ENCODE results near the gene DGKH.
"Not testable (repeated sequence)": the region's sequence is repeated elsewhere in the genome, so short reads cannot be mapped to it uniquely, and the experiment has no call there.

Gene DGKH

DNA sequence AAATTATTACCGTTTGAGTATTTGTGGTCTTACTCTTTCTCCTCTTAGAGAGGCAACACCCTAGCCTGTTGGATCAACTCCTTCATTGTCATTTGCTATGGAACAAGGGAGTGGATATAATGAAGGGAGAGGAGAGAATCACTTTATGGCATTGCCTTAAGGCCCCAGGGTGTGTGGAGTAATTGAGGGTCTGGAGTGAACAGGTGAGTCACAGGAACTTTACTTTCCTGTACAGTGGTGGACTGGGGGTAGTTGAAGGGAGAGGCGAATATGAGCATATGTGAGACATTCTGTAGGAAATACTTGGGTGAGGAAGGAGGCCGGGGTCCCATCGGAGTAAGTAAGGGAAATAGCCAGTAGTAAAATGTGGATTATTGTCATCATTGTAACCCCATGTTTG is 17.0 kb downstream of the DGKH start:
- Histone ChIP-seq H3K4me3 (ENCODE audit: low read depth, low read length, poor library complexity, severe bottlenecking) (no peak overlapping the region), H3K4me1 (ENCODE audit: insufficient read depth, low read length, severe bottlenecking) (no peaks in the 10 kb centered on the region), H3F3A (ENCODE audit: insufficient read depth, low read length) (no peaks in the 10 kb centered on the region), H3K36me3 (ENCODE audit: insufficient read depth, low read length) (peaks cover 4% of the 10 kb centered on the region; the same call in 1 of the 2 replicates), H3K9ac (ENCODE audit: low read length) (no peak overlapping the region), H3K27ac (ENCODE audit: low read depth, low read length, poor library complexity, severe bottlenecking) (no peak overlapping the region), H4K20me1 (ENCODE audit: insufficient read depth, low read length) (no peaks in the 10 kb centered on the region), H3K79me2 (ENCODE audit: insufficient read depth, low read length) (no peaks in the 10 kb centered on the region), H3K9me3 (ENCODE audit: low read length) (no peaks in the 10 kb centered on the region), H3K9me2 (ENCODE audit: low read depth, low read length) (no peaks in the 10 kb centered on the region), H3K4me2 (ENCODE audit: low read length) (no peak overlapping the region), H2AFZ (ENCODE audit: low read length) (no peak overlapping the region), H3K27me3 (ENCODE audit: insufficient read depth, low read length) (no peaks in the 10 kb centered on the region)
- TF ChIP-seq EZH2 (IDR thresholded peaks at IDR 0.05; ENCODE audit: borderline replicate concordance, low read length) = no peak
- TF ChIP-seq, protein P1, sequence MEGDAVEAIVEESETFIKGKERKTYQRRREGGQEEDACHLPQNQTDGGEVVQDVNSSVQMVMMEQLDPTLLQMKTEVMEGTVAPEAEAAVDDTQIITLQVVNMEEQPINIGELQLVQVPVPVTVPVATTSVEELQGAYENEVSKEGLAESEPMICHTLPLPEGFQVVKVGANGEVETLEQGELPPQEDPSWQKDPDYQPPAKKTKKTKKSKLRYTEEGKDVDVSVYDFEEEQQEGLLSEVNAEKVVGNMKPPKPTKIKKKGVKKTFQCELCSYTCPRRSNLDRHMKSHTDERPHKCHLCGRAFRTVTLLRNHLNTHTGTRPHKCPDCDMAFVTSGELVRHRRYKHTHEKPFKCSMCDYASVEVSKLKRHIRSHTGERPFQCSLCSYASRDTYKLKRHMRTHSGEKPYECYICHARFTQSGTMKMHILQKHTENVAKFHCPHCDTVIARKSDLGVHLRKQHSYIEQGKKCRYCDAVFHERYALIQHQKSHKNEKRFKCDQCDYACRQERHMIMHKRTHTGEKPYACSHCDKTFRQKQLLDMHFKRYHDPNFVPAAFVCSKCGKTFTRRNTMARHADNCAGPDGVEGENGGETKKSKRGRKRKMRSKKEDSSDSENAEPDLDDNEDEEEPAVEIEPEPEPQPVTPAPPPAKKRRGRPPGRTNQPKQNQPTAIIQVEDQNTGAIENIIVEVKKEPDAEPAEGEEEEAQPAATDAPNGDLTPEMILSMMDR (IDR thresholded peaks at IDR 0.05; ENCODE audit: low read length) = no peak

DNA sequence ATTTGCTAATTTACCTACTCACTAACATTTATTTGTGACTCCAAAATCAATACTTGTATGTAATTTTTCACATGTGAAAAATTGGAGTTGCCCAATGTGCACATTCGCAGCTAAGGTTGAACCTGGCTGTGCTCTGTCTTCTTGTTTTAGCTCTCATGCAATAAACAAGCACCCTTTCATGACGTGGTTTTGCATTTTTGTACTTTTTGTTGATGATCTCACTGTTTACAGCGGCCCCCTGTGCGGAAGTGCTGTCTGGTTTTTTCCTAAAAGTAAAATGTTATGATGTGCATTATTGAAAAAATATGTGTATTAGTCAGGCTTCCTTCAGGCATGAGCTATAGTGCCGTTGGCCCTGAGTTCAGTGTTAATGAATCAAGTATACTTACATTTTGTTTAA is 18.1 kb downstream of the DGKH start:
- H3K4me2 ChIP-seq (ENCODE audit: low read length) = no peak overlapping the region
- no peaks in the 10 kb centered on the region for H3K79me2 ChIP-seq (ENCODE audit: insufficient read depth, low read length)
- no peaks in the 10 kb centered on the region for H4K20me1 ChIP-seq (ENCODE audit: insufficient read depth, low read length)
- H3K27ac ChIP-seq (ENCODE audit: low read depth, low read length, poor library complexity, severe bottlenecking) = no peak overlapping the region
- H3K9me2 ChIP-seq (ENCODE audit: low read depth, low read length) = no peaks in the 10 kb centered on the region
- H3K4me1 ChIP-seq (ENCODE audit: insufficient read depth, low read length, severe bottlenecking) = no peaks in the 10 kb centered on the region
- no peaks in the 10 kb centered on the region for H3K27me3 ChIP-seq (ENCODE audit: insufficient read depth, low read length)
- no peaks in the 10 kb centered on the region for H3F3A ChIP-seq (ENCODE audit: insufficient read depth, low read length)
- H2AFZ ChIP-seq (ENCODE audit: low read length) = no peak overlapping the region
- TF ChIP-seq EZH2 (IDR thresholded peaks at IDR 0.05; ENCODE audit: borderline replicate concordance, low read length) = no peak
- H3K36me3 ChIP-seq (ENCODE audit: insufficient read depth, low read length) = peaks cover 4% of the 10 kb centered on the region; the same call in 1 of the 2 replicates
- H3K9ac ChIP-seq (ENCODE audit: low read length) = no peak overlapping the region
- H3K4me3 ChIP-seq (ENCODE audit: low read depth, low read length, poor library complexity, severe bottlenecking) = no peak overlapping the region
- H3K9me3 ChIP-seq (ENCODE audit: low read length) = no peaks in the 10 kb centered on the region

DNA sequence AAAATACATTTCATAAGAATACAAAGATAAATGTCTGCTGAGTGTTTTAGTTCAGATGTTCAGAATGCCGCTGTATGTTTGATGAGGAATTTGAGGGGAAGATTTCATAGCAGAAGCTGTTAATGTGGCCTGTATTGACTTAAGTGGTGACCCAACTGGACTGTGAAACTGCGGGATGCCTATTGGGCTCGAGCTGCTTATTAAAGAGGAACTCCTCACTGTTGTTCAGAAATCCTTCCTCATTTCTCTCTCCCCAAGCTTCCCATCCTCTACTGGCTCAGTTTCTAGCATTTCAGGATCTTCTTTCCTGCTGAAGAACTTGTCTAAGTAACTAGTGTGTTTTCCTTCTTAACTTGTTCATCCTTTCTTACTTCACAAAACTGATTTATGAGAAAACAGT is 20.4 kb downstream of the DGKH start:
- Histone ChIP-seq H2AFZ (ENCODE audit: low read length) (no peak overlapping the region), H3K27ac (ENCODE audit: low read depth, low read length, poor library complexity, severe bottlenecking) (no peak overlapping the region), H3K4me2 (ENCODE audit: low read length) (no peak overlapping the region), H3K79me2 (ENCODE audit: insufficient read depth, low read length) (no peaks in the 10 kb centered on the region), H3K36me3 (ENCODE audit: insufficient read depth, low read length) (peaks cover 4% of the 10 kb centered on the region; the same call in 1 of the 2 replicates), H3K4me3 (ENCODE audit: low read depth, low read length, poor library complexity, severe bottlenecking) (no peak overlapping the region), H3K9me3 (ENCODE audit: low read length) (no peaks in the 10 kb centered on the region), H3K4me1 (ENCODE audit: insufficient read depth, low read length, severe bottlenecking) (no peaks in the 10 kb centered on the region), H3K9me2 (ENCODE audit: low read depth, low read length) (no peaks in the 10 kb centered on the region), H3K9ac (ENCODE audit: low read length) (no peak overlapping the region), H4K20me1 (ENCODE audit: insufficient read depth, low read length) (no peaks in the 10 kb centered on the region), H3K27me3 (ENCODE audit: insufficient read depth, low read length) (no peaks in the 10 kb centered on the region), H3F3A (ENCODE audit: insufficient read depth, low read length) (no peaks in the 10 kb centered on the region)
- TF ChIP-seq, protein P1 (IDR thresholded peaks at IDR 0.05; ENCODE audit: low read length) = no peak
- no peak for TF ChIP-seq EZH2 (IDR thresholded peaks at IDR 0.05; ENCODE audit: borderline replicate concordance, low read length)

DNA sequence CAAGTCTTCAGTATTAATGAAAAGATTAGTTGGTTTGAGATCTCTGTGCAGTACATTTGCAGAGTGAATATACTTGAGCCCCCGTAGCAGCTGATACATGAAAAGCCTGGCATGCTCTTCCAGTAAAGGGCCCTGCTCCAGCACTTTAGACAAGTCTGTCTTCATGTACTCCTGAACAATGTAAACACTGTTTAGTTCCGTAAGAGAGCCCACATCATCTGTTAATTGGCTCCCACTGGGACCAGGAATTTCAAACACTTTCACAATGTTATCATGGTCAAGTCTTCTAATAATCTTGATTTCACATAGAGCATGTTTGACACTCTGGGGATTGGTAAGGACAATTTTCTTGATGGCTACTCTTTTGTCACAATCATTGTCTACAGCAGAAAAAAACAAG is 22.2 kb downstream of the DGKH start:
- H3K79me2 ChIP-seq (ENCODE audit: insufficient read depth, low read length); H3F3A ChIP-seq (ENCODE audit: insufficient read depth, low read length); H3K9me2 ChIP-seq (ENCODE audit: low read depth, low read length); H2AFZ ChIP-seq (ENCODE audit: low read length); H3K9ac ChIP-seq (ENCODE audit: low read length); H4K20me1 ChIP-seq (ENCODE audit: insufficient read depth, low read length); H3K36me3 ChIP-seq (ENCODE audit: insufficient read depth, low read length); H3K4me3 ChIP-seq (ENCODE audit: low read depth, low read length, poor library complexity, severe bottlenecking); H3K27ac ChIP-seq (ENCODE audit: low read depth, low read length, poor library complexity, severe bottlenecking); H3K27me3 ChIP-seq (ENCODE audit: insufficient read depth, low read length); H3K4me1 ChIP-seq (ENCODE audit: insufficient read depth, low read length, severe bottlenecking); H3K4me2 ChIP-seq (ENCODE audit: low read length); H3K9me3 ChIP-seq (ENCODE audit: low read length): not testable (repeated sequence)

DNA sequence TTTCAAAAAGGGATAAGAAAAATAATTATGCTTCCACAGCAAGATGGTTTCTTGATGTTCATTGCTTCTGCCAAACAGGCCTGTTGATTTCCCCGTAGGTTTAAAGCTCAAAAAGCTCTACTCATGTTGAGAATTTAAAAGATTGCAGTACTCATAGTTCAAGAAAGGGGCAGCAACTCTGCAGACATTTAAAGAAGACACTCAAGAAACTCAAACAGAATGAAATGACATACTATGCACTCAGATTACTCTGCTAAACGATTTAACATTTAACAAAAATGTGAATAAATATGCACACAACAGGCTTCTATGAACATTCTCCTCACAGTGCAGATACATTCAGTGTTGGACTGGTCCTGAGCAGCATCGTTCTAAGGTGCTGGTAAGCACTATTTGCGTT is 22.7 kb downstream of the DGKH start:
- H3K79me2 ChIP-seq (ENCODE audit: insufficient read depth, low read length); H3K9ac ChIP-seq (ENCODE audit: low read length); H3K27me3 ChIP-seq (ENCODE audit: insufficient read depth, low read length); H3K9me3 ChIP-seq (ENCODE audit: low read length); H3K4me2 ChIP-seq (ENCODE audit: low read length); H3F3A ChIP-seq (ENCODE audit: insufficient read depth, low read length); H3K36me3 ChIP-seq (ENCODE audit: insufficient read depth, low read length); H3K27ac ChIP-seq (ENCODE audit: low read depth, low read length, poor library complexity, severe bottlenecking); H4K20me1 ChIP-seq (ENCODE audit: insufficient read depth, low read length); H2AFZ ChIP-seq (ENCODE audit: low read length); H3K9me2 ChIP-seq (ENCODE audit: low read depth, low read length); H3K4me3 ChIP-seq (ENCODE audit: low read depth, low read length, poor library complexity, severe bottlenecking); H3K4me1 ChIP-seq (ENCODE audit: insufficient read depth, low read length, severe bottlenecking): not testable (repeated sequence)
